ENCODE results near the gene ACTR6. TPM values are rescaled to one million over a fixed set of nuclear protein-coding genes. Genes with fewer than 3 reads are reported as not detected.

ACTR6 gene
- total and polyA plus RNA-seq, 2 of the 4 experiments (the other 2 are of a cell fraction): 9.7 to 10.2 TPM

GRCh38 chr12:100215209-100215608 is 14.6 kb downstream of the ACTR6 start:
- dilution Hi-C loops (cut with HindIII; ENCODE audit: low sequenced_read_pairs, unreplicated experiment) (no loop called here), intact Hi-C loops (cut with micrococcal nuclease) (loop anchor here (5.0 kb wide), 1 partner anchor 158 kb away; no protein-coding TSS in a partner anchor), in situ Hi-C loops (cut with MboI; ENCODE audit: low sequenced_read_pairs) (no loop called here)
- H3K14ac ChIP-seq (replicated peaks; ENCODE audit: low read depth, low read length): no peak overlapping the region
- H2AK9ac ChIP-seq (replicated peaks; ENCODE audit: low read depth, low read length, poor library complexity): no peak overlapping the region
- H3K79me1 ChIP-seq (ENCODE audit: low read depth in 1 of 2, low read length in 2 of 2): no peaks in the 10 kb centered on the region
- no peak overlapping the region for H3K18ac ChIP-seq (ENCODE audit: low read depth, low read length)
- H2BK5ac ChIP-seq (ENCODE audit: low read depth, low read length, poor library complexity, severe bottlenecking): no peak overlapping the region
- WGBS, 2 experiments (ENCODE audit: extremely low coverage in 2 of 2, insufficient read length in 1 of 2): no CpG with 5 or more reads among the region's 1 CpG
- H3K9me3 ChIP-seq (ENCODE audit: control insufficient read depth, insufficient read depth, low read length): no peaks in the 10 kb centered on the region
- no peak overlapping the region for H2AK5ac ChIP-seq (ENCODE audit: low read depth, low read length)
- no peak for DNase-seq
- no peak overlapping the region for H4K5ac ChIP-seq (ENCODE audit: low read depth, low read length)
- H4K20me1 ChIP-seq (ENCODE audit: insufficient read depth, low read length): no peaks in the 10 kb centered on the region
- no peak overlapping the region for H3K9ac ChIP-seq (ENCODE audit: low read depth, low read length)
- no peak overlapping the region for H2BK120ac ChIP-seq (ENCODE audit: low read depth, low read length)
- no peaks in the 10 kb centered on the region for H3K27me3 ChIP-seq (ENCODE audit: control insufficient read depth, insufficient read depth, low read length)
- H3K4me2 ChIP-seq (ENCODE audit: low read depth, low read length): no peak overlapping the region
- ChIA-PET CTCF (no interaction called here), POLR2A (ENCODE audit: unreplicated experiment) (no interaction called here)
- TF ChIP-seq CHD1 (IDR thresholded peaks at IDR 0.05; ENCODE audit: low read depth, low read length) (no peak), SMC3 (IDR thresholded peaks at IDR 0.05; ENCODE audit: low read depth, low read length) (no peak)
- no peak overlapping the region for H2BK20ac ChIP-seq (ENCODE audit: low read depth, low read length)
- ATAC-seq (ENCODE audit: low read depth): no peak
- peaks cover 4% of the 10 kb centered on the region; the same call in 1 of the 2 replicates for H3K9me1 ChIP-seq (ENCODE audit: insufficient read depth, low read length)
- H2BK15ac ChIP-seq (ENCODE audit: low read depth, low read length): no peak overlapping the region
- no peak overlapping the region for H3K4me3 ChIP-seq (ENCODE audit: insufficient read depth, low read depth, low read length)
- H2AFZ ChIP-seq (replicated peaks; ENCODE audit: low read length, poor library complexity): no peak overlapping the region
- H4K91ac ChIP-seq (ENCODE audit: insufficient read depth, low read depth, low read length): no peak overlapping the region
- no peak overlapping the region for H4K8ac ChIP-seq (ENCODE audit: low read depth in 2 of 2, low read length in 2 of 2)
- H3K23ac ChIP-seq (ENCODE audit: low read depth, low read length): no peak overlapping the region
- no peaks in the 10 kb centered on the region for H3K4me1 ChIP-seq (ENCODE audit: control insufficient read depth, insufficient read depth, low read length)
- no peak overlapping the region for H3K4ac ChIP-seq (ENCODE audit: low read depth, low read length)
- no TSS peak for BruUV-seq (replicated peaks)
- H3K56ac ChIP-seq (ENCODE audit: extremely low read depth, insufficient read depth, low read length): no peak overlapping the region
- peaks cover 21% of the 10 kb centered on the region for H3K36me3 ChIP-seq (ENCODE audit: control insufficient read depth, insufficient read depth, low read length)
- no peak overlapping the region for H3K27ac ChIP-seq (ENCODE audit: insufficient read depth, low read length)

Measured in IMR-90 (cell line).